ENCODE measurements around the gene UNC5C.

Gene UNC5C

DNA sequence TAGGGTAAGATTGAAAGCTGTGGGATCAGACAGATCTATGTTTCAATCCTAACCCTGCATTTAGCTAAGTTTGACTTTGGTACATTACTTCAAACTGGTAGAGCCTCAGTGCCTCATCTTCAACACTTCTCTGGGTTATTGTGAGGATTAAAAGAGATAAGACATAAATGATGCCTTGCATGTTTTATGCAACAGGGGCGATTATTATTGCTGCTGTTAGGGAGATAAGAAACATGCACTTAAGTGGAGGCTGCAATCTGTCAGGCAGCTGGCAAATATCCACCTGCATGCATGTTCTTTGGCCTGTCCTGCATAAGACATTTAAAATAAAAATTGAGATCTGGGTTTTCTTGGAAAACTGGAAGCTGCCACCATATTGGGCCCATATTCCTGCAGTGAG is 24.6 kb downstream of the UNC5C start:
- WGBS, 2 experiments, result 95 to 100% methylated on average over 1 of the region's 1 CpG
- Histone ChIP-seq H3K4me1 (ENCODE audit: control insufficient read depth, insufficient read depth, low read length) (no peaks in the 10 kb centered on the region), H3K27me3 (ENCODE audit: control insufficient read depth, insufficient read depth, low read length, poor library complexity, severe bottlenecking) (no peaks in the 10 kb centered on the region), H3K9me3 (ENCODE audit: control insufficient read depth, low read length) (no peaks in the 10 kb centered on the region), H3K36me3 (ENCODE audit: control insufficient read depth, insufficient read depth, low read length) (no peaks in the 10 kb centered on the region), H3K4me3 (ENCODE audit: insufficient read depth, low read depth, low read length) (no peak overlapping the region), H3K27ac (ENCODE audit: insufficient read depth, low read depth, low read length, poor library complexity, severe bottlenecking) (no peak overlapping the region)

DNA sequence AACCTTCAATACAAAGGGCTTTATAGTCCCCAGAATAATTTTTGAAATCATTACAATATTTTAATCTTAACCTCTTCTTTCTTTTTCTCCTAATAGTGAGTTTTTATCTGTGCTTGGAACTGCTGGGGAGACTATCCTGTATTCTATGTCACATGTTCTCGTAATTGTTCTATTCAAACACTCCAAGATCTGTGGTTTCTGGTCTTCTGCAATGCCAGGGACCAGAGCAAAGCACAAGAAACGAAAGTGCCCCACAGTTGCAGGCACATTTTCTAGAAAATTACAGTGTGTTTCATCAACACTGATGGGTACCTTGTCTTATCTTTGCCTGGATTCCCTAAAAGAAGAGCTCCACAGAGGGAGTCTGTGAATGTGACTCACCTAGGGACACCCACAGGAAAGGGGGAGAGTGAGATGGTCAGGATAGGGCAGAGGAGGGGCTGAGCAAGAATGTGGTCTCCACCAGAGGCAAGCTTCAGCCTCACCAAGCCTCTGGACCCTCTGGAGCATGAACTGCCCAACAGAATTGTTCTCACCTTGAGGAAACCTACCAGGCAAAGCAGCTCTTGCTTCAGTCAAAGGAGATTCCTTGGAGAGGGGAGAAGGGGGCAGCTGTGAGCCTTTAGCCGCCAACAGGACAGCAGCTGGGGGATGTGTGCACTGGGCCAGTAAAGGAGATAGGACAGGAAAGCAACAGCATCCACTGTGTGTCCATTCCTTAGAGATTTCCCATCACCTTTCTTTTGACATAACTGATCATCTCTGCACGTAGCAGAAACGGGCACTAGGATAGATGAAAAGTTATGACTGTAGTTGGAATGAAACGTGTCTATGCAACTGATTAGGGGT is 25.9 kb downstream of the UNC5C start:
- Histone ChIP-seq H3K4me1 (ENCODE audit: control insufficient read depth, insufficient read depth, low read length) (no peaks in the 10 kb centered on the region), H3K4me3 (ENCODE audit: insufficient read depth, low read depth, low read length) (no peak overlapping the region), H3K36me3 (ENCODE audit: control insufficient read depth, insufficient read depth, low read length) (no peaks in the 10 kb centered on the region), H3K27me3 (ENCODE audit: control insufficient read depth, insufficient read depth, low read length, poor library complexity, severe bottlenecking) (no peaks in the 10 kb centered on the region), H3K27ac (ENCODE audit: insufficient read depth, low read depth, low read length, poor library complexity, severe bottlenecking) (no peak overlapping the region), H3K9me3 (ENCODE audit: control insufficient read depth, low read length) (no peaks in the 10 kb centered on the region)
- WGBS, 2 experiments, result 88 to 94% methylated on average over 6 of the region's 6 CpGs

DNA sequence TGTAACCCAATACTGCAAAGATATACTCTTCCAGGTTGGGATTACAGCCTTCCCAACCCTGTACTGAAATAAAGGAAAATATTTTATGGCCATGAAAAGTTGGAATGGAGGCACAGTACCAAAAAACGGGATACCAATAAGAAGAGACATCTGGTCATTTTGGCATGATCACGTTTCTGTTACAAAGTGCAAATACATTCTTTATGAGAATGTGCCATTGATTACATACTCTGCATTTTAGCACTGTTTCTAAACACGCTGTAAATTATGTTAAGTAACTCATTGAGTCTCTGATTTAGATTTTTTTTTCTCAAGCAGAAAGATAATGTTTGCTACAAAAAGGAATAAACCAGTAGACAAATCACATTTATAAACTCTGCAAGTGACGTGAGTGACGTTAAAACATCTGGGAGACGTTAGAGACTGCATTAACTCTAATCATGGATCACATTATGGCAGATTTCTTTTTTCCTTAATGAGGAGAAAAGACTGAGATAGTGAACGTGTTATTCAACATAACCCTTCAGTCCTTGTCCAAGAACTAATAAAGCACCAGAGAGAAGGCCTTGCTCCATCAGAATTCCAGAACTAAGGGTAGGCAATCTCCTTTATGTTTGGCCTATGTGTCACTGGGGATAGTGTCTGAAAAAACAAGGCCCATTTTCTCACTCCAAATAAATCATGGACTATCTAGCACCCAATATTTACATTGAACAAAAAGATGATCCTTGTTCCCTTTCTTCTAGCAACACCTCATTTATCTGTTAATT is 31.0 kb downstream of the UNC5C start:
- H3K9me3 ChIP-seq (ENCODE audit: control insufficient read depth, low read length), result no peaks in the 10 kb centered on the region
- H3K4me3 ChIP-seq (ENCODE audit: insufficient read depth, low read depth, low read length), result no peak overlapping the region
- H3K36me3 ChIP-seq (ENCODE audit: control insufficient read depth, insufficient read depth, low read length), result no peaks in the 10 kb centered on the region
- H3K27ac ChIP-seq (ENCODE audit: insufficient read depth, low read depth, low read length, poor library complexity, severe bottlenecking), result no peak overlapping the region
- H3K27me3 ChIP-seq (ENCODE audit: control insufficient read depth, insufficient read depth, low read length, poor library complexity, severe bottlenecking), result no peaks in the 10 kb centered on the region
- 83 to 86% methylated on average over 5 to 7 of the region's 7 CpGs for WGBS, 2 experiments
- no peaks in the 10 kb centered on the region for H3K4me1 ChIP-seq (ENCODE audit: control insufficient read depth, insufficient read depth, low read length)

DNA sequence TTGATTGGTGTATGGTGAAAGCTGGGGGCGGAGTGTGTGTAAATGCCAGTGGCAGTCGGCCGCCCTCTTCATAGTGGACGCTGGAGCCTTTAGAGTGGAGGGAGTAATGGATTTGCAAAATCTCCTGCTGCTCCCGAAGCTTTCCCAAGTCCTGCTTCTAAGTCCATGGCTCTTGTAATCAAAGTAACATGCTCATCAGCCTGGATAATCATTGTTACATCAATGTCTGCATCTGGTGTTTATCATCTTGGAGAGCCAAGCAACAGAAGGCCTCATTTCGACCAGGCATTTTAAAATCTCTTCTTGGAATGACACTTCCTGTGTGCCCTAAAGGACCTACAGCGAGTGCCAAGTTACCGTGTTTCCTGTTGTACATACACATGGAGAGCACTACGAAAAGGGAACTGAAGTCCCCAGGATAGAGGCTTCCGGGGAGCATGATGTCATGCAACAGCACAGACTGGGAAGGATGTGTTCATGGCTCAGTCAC is 32.2 kb downstream of the UNC5C start:
- Histone ChIP-seq H3K27ac (ENCODE audit: insufficient read depth, low read depth, low read length, poor library complexity, severe bottlenecking) (no peak overlapping the region), H3K4me1 (ENCODE audit: control insufficient read depth, insufficient read depth, low read length) (no peaks in the 10 kb centered on the region), H3K9me3 (ENCODE audit: control insufficient read depth, low read length) (no peaks in the 10 kb centered on the region), H3K27me3 (ENCODE audit: control insufficient read depth, insufficient read depth, low read length, poor library complexity, severe bottlenecking) (no peaks in the 10 kb centered on the region), H3K4me3 (ENCODE audit: insufficient read depth, low read depth, low read length) (no peak overlapping the region), H3K36me3 (ENCODE audit: control insufficient read depth, insufficient read depth, low read length) (no peaks in the 10 kb centered on the region)
- 89 to 95% methylated on average over 10 of the region's 10 CpGs for WGBS, 2 experiments

DNA sequence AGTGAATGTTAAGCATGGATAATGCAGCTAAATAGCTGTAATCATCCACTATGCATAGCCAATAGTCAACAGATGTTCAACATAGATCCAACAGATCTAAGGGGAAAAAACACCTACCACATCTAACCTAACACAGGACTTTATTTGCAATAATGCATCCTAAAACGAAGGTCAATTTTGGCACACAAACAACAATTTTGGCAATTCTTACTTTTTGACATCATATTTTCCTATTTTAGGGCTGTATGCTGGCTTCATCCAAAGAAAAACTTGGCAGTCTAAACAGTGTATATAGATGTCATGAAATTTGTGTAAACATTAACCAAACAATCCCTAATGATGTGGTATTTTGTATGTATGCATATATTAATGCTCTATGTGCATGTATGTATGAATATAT is 33.2 kb downstream of the UNC5C start:
- H3K36me3 ChIP-seq (ENCODE audit: control insufficient read depth, insufficient read depth, low read length), result no peaks in the 10 kb centered on the region
- no peaks in the 10 kb centered on the region for H3K27me3 ChIP-seq (ENCODE audit: control insufficient read depth, insufficient read depth, low read length, poor library complexity, severe bottlenecking)
- H3K27ac ChIP-seq (ENCODE audit: insufficient read depth, low read depth, low read length, poor library complexity, severe bottlenecking), result no peak overlapping the region
- H3K9me3 ChIP-seq (ENCODE audit: control insufficient read depth, low read length), result no peaks in the 10 kb centered on the region
- no peak overlapping the region for H3K4me3 ChIP-seq (ENCODE audit: insufficient read depth, low read depth, low read length)
- 81 to 91% methylated on average over 1 of the region's 1 CpG for WGBS, 2 experiments
- H3K4me1 ChIP-seq (ENCODE audit: control insufficient read depth, insufficient read depth, low read length), result no peaks in the 10 kb centered on the region

DNA sequence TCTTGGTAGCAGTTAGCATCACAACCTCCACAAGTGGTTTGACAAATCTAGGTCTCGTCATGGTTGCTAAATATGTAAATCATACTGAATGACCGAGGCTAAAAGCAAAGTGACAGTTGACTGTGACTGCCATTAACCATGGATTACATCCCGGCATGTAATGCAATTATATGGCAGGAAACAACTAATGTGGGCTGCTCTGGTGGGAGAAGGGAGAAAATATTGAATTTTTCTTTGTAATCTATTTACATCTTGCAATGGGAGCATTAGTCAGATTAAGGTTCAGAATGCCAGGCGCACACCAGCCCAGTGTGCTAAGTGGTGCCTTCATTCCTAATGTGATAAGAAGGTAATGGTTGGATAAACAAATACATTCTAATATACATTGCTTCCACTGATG is 35.8 kb downstream of the UNC5C start:
- H3K4me1 ChIP-seq (ENCODE audit: control insufficient read depth, insufficient read depth, low read length), result no peaks in the 10 kb centered on the region
- no peak overlapping the region for H3K27ac ChIP-seq (ENCODE audit: insufficient read depth, low read depth, low read length, poor library complexity, severe bottlenecking)

DNA sequence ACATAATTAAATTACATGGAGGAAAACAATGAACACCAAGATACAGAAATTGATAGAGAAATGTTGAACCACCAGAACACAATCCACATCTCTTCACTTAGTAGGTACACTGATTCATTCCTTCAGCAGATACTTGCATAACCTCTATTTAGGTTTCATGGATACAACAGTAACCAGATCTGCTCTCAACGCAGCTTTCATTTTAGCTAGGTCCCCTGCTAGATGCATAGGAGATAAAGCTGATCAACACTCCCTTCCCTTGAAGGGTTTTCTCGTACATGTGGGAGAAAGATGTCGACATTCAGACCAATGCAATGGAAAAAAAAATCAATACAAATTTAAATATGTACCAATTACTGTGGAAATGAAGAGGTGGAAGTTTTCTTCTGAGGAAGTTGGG is 37.3 kb downstream of the UNC5C start:
- H3K27ac ChIP-seq (ENCODE audit: insufficient read depth, low read depth, low read length, poor library complexity, severe bottlenecking), result no peak overlapping the region
- H3K27me3 ChIP-seq (ENCODE audit: control insufficient read depth, insufficient read depth, low read length, poor library complexity, severe bottlenecking), result no peaks in the 10 kb centered on the region
- 95 to 100% methylated on average over 1 to 3 of the region's 3 CpGs for WGBS, 2 experiments

More for the DNA sequence above, 35.8 kb downstream of the UNC5C start:
- WGBS, 2 experiments, result 91 to 92% methylated on average over 3 to 4 of the region's 4 CpGs
- Histone ChIP-seq H3K9me3 (ENCODE audit: control insufficient read depth, low read length) (no peaks in the 10 kb centered on the region), H3K36me3 (ENCODE audit: control insufficient read depth, insufficient read depth, low read length) (no peaks in the 10 kb centered on the region), H3K4me3 (ENCODE audit: insufficient read depth, low read depth, low read length) (no peak overlapping the region), H3K27me3 (ENCODE audit: control insufficient read depth, insufficient read depth, low read length, poor library complexity, severe bottlenecking) (no peaks in the 10 kb centered on the region)

DNA sequence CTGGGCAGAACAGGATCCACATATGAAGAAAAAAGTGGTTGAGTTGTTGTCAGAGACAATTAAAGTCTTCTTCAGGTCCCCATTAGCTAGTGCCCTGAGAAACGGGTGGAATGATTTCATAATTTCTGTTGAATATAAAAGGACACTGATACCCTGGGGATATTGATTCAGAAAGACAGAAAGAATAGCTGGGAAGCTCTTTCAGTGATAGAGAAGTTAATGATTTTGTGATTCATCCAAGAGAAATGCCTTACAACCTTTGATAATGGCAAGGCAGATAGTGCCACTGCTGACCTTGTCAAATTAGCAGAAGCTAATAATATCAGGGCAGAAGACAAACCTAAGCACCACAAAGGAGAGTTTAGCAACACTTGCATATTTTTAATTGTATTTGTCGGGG is 37.9 kb downstream of the UNC5C start:
- Histone ChIP-seq H3K27ac (ENCODE audit: insufficient read depth, low read depth, low read length, poor library complexity, severe bottlenecking) (no peak overlapping the region), H3K4me3 (ENCODE audit: insufficient read depth, low read depth, low read length) (no peak overlapping the region), H3K4me1 (ENCODE audit: control insufficient read depth, insufficient read depth, low read length) (no peaks in the 10 kb centered on the region), H3K36me3 (ENCODE audit: control insufficient read depth, insufficient read depth, low read length) (no peaks in the 10 kb centered on the region), H3K9me3 (ENCODE audit: control insufficient read depth, low read length) (no peaks in the 10 kb centered on the region), H3K27me3 (ENCODE audit: control insufficient read depth, insufficient read depth, low read length, poor library complexity, severe bottlenecking) (no peaks in the 10 kb centered on the region)
- WGBS, 2 experiments, result 85 to 89% methylated on average over 2 of the region's 2 CpGs

More for the DNA sequence above, 37.3 kb downstream of the UNC5C start:
- Histone ChIP-seq H3K4me1 (ENCODE audit: control insufficient read depth, insufficient read depth, low read length) (no peaks in the 10 kb centered on the region), H3K9me3 (ENCODE audit: control insufficient read depth, low read length) (no peaks in the 10 kb centered on the region), H3K36me3 (ENCODE audit: control insufficient read depth, insufficient read depth, low read length) (no peaks in the 10 kb centered on the region), H3K4me3 (ENCODE audit: insufficient read depth, low read depth, low read length) (no peak overlapping the region)

DNA sequence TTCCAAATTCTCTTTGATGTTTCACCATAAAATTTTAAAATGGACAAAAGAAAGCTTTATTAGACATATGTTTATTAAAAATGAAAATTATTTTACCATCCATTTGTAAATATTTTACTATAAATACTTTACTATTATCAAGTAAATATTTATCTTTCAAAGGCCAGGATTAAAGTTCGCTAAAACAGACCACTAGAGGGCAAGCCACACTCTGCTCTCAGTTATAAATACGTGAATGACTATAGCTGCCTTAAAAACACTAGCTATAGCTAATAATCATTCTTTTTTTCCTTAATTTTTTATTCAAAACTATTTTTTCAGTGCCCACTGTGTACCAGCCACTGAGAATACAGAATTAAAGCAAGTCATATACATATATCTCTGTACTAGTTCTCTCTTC is 38.6 kb downstream of the UNC5C start:
- Histone ChIP-seq H3K27ac (ENCODE audit: insufficient read depth, low read depth, low read length, poor library complexity, severe bottlenecking) (no peak overlapping the region), H3K36me3 (ENCODE audit: control insufficient read depth, insufficient read depth, low read length) (no peaks in the 10 kb centered on the region), H3K9me3 (ENCODE audit: control insufficient read depth, low read length) (no peaks in the 10 kb centered on the region), H3K4me1 (ENCODE audit: control insufficient read depth, insufficient read depth, low read length) (no peaks in the 10 kb centered on the region), H3K27me3 (ENCODE audit: control insufficient read depth, insufficient read depth, low read length, poor library complexity, severe bottlenecking) (no peaks in the 10 kb centered on the region), H3K4me3 (ENCODE audit: insufficient read depth, low read depth, low read length) (no peak overlapping the region)
- 28 to 50% methylated on average over 2 of the region's 2 CpGs for WGBS, 2 experiments

DNA sequence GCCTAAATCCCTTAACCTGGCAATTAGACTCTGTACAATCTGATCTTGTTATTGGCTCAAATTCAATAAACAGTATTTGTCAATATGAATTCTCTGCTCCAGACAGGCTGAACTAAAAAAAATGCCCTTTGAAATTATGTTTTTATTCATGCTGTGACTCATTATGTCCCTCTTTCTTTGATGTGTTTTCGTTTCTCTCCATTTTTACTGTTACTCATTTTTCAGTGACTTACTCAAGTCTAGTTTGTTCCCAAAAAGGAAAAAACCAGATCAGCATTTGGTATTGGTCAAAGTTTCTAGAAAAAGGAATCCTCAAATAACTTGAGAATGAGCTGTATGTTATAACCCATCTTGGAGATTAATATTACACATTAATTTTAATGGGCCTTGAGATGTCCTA is 40.4 kb downstream of the UNC5C start:
- WGBS, 2 experiments, result 86 to 91% methylated on average over 1 of the region's 1 CpG
- no peaks in the 10 kb centered on the region for H3K27me3 ChIP-seq (ENCODE audit: control insufficient read depth, insufficient read depth, low read length, poor library complexity, severe bottlenecking)
- no peaks in the 10 kb centered on the region for H3K9me3 ChIP-seq (ENCODE audit: control insufficient read depth, low read length)
- H3K4me1 ChIP-seq (ENCODE audit: control insufficient read depth, insufficient read depth, low read length), result no peaks in the 10 kb centered on the region
- no peak overlapping the region for H3K4me3 ChIP-seq (ENCODE audit: insufficient read depth, low read depth, low read length)
- no peak overlapping the region for H3K27ac ChIP-seq (ENCODE audit: insufficient read depth, low read depth, low read length, poor library complexity, severe bottlenecking)
- H3K36me3 ChIP-seq (ENCODE audit: control insufficient read depth, insufficient read depth, low read length), result no peaks in the 10 kb centered on the region

Measured in ectodermal cell (in vitro differentiated cells).